Epithelial cell of proximal tubule (primary cell): Measurements from ENCODE around the gene SMURF1. TPM values are rescaled to one million over a fixed set of nuclear protein-coding genes. Genes with fewer than 3 reads are reported as not detected.

Experiments
- DNase-seq: peaks from one replicate; pipeline ENCODE4 v3.0.0-alpha.2; 2011; ENCODE audit warnings: low read depth
- H3K4me3 ChIP-seq: 2 replicates; pipeline ENCODE4 v1.5.1; 2011; ENCODE audit warnings: low read depth, mild to moderate bottlenecking, low read length
- total RNA-seq: library from RNA; depleted of rRNA; stranded (reverse); fragments of >200 nt; gene quantifications from 2 replicates; pipeline ENCODE4 v1.2.3, GENCODE V29; 2015
- TF ChIP-seq, protein P1 (sequence below): conservative IDR thresholded peaks from 2 replicates; pipeline ENCODE4 v1.5.1; 2012; ENCODE audit warnings: low read depth, mild to moderate bottlenecking, low read length

SMURF1 gene
- total RNA-seq, 1 donor from 2014 or later = 30.7 TPM

DNA sequence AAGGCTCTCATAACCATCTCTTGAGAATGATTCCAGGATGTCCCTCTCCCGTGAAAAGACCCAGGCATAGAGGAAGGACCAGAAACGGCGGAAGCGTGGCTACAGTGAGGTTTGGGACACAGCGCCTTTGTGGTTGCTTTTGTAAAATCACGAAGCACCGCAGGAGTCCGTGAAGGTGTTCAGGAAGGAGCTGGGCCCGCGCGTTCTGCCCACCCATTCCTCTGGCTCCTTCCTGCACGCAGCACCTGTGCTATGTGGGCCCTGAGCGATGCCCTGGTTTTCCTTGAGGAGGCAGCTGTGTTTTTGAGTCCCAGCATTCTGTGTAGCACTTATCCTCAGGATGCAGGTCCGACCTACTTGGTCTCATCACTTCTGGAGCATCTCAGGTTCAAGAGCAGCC, 152.8 kb downstream of the SMURF1 start:
- H3K4me3 ChIP-seq = no peak overlapping the region
- no peak for DNase-seq
- TF ChIP-seq, protein P1, sequence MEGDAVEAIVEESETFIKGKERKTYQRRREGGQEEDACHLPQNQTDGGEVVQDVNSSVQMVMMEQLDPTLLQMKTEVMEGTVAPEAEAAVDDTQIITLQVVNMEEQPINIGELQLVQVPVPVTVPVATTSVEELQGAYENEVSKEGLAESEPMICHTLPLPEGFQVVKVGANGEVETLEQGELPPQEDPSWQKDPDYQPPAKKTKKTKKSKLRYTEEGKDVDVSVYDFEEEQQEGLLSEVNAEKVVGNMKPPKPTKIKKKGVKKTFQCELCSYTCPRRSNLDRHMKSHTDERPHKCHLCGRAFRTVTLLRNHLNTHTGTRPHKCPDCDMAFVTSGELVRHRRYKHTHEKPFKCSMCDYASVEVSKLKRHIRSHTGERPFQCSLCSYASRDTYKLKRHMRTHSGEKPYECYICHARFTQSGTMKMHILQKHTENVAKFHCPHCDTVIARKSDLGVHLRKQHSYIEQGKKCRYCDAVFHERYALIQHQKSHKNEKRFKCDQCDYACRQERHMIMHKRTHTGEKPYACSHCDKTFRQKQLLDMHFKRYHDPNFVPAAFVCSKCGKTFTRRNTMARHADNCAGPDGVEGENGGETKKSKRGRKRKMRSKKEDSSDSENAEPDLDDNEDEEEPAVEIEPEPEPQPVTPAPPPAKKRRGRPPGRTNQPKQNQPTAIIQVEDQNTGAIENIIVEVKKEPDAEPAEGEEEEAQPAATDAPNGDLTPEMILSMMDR = no peak

DNA sequence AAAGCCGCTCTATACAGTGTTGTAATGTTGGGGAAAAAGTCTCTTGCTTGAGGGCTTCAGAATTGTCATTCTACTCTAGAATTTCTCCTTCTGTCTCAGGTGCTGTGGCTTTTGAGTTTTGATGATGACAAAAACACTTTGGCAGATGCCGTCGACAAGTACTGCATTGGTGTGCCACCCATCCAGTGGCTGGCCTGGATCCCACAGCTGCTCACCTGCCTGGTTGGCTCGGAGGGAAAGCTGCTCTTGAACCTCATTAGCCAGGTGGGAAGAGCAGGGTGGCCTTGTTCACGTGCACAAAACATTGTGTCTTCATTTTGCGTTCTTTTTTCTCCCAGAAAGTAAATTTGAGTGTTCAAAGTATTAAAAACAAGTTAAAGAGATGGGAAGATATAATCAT, 153.6 kb downstream of the SMURF1 start:
- no peak for DNase-seq
- no peak overlapping the region for H3K4me3 ChIP-seq
- TF ChIP-seq, protein P1 = no peak

DNA sequence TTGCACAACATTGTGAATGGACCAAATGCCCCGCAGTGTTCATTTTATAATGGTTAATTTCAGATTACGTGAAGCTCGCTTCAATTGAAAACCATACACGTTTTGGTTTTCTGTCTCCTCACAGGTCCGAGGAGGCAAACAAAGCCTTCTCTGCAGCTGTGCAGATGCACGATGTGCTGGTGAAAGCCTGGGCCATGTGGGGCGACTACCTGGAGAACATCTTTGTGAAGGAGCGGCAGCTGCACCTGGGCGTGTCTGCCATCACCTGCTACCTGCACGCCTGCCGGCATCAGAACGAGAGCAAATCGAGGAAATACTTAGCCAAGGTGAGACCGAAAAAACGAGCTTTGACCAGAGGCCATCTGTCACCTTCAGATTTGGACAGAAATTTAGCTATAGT, 155.3 kb downstream of the SMURF1 start:
- TF ChIP-seq, protein P1 = no peak
- DNase-seq = no peak
- H3K4me3 ChIP-seq = no peak overlapping the region

DNA sequence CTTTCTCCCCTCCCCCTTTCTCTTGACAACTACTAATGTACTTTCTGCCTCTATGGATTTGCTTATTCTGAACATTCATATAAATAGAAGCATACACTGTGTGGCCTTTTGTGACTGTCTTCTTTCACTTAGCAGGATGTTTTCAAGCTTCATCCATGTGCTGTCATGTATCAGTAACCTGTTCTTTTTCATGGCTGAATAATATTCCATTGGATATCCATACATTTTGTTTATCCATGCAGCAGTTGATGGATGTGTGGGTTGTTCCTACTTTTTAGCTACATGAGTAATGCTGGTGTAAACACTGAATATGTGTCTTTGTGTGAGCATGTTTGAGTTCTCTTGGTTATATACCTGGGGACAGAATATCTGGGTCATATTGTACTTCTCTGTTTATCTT, 158.0 kb downstream of the SMURF1 start:
- H3K4me3 ChIP-seq = no peak overlapping the region
- TF ChIP-seq, protein P1 = no peak
- no peak for DNase-seq

DNA sequence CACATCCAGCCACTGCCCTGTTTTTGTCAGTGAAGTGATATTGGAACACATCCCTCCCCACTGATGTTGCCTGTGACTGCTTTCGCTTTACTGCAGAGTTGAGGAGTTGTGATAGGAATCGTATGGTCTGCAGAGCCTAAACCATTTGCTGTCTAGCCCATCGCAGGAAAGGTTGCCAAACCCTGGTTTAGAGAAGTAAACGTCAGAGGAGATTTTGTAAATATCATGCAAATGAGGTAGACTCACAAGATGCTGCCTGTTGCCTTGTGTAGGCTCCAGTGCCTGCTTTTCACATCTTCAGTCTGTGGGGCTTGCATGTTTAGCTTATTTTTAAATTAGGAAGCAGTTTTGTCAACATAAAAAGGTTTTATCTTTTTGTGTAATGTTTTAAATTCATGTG, 158.5 kb downstream of the SMURF1 start:
- no peak overlapping the region for H3K4me3 ChIP-seq
- TF ChIP-seq, protein P1 = no peak
- DNase-seq = no peak

DNA sequence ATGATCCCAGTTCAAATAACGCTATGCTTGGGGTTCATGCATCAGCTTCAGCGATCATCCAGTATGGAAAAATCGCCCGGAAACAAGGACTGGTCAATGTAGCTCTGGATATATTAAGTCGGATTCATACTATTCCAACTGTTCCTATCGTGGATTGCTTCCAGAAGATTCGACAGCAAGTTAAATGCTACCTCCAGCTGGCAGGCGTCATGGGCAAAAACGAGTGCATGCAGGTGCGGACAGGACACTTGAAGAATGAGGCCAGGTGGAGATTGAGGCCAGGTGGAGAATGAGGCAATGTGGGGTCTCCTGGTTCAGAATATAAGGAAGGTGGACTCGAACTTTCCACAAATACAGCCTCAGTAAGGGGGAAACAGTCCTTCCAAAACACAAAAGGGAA, 159.8 kb downstream of the SMURF1 start:
- TF ChIP-seq, protein P1 = no peak

DNA sequence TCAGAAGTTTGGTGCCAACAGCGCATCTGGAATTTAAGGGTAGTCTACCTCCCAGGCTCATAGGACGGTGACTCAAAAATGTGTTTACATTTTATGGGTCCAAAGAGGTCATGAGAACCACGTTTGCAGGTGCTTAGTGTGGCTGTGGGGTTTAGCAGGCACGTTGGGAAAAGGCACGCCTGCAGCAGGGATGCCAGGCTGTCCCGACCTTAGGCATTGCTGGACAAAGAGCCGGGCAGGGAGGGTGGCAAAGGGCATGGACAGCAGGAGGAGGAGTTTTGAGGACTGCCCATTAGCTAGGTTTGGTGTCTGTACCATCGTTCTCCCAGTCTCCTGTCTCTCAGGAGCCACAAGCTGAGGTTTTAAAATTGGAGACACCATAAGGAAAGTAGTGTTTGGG, 161.2 kb downstream of the SMURF1 start:
- H3K4me3 ChIP-seq = no peak overlapping the region
- TF ChIP-seq, protein P1 = no peak
- no peak for DNase-seq

More for the DNA sequence above, 159.8 kb downstream of the SMURF1 start:
- no peak overlapping the region for H3K4me3 ChIP-seq
- DNase-seq = no peak
